HG03558 (cell line): ENCODE measurements around the gene GOLGB1.
"Not testable (repeated sequence)": the region's sequence is repeated elsewhere in the genome, so short reads cannot be mapped to it uniquely, and the experiment has no call there.

Experiments used
- ATAC-seq: cut with Tn5 transposase; IDR thresholded peaks from one replicate; pipeline ENCODE4 v1.9.1; 2021; ENCODE audit warnings: moderate number of reproducible peaks; ENCODE audit not compliant: unreplicated experiment; ENCODE audit errors: extremely low read depth

GOLGB1 gene

DNA sequence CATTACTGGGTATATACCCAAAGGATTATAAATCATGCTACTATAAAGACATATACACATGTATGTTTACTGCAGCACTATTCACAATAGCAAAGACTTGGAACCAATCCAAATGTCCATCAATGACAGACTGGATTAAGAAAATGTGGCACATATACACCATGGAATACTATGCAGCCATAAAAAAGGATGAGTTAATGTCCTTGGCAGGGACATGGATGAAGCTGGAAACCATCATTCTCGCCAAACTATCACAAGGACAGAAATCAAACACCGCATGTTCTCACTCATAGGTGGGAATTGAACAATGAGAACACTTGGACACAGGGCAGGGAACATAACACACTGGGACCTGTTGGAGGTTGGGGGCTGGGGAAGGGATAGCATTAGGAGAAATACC, 6.4 kb downstream of the GOLGB1 start:
- ATAC-seq: not testable (repeated sequence)

DNA sequence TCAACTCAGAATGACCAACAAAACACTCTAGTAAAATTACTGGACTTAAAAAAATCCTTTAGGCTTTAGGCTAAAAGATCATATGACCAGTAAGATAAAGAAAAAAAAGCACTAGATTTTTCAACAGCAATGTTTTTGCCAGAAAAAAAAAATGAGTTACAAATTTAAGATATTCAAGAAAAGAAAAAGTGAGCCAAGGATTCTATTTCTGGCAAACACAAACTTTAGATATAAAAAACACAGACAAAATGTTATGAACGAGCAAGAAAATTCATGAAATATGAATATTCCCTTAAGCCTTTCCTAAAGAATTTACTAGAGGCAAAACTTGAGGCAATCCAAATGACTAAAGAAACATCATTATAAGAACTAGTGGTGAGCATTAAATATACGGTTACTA, 8.6 kb downstream of the GOLGB1 start:
- no peak for ATAC-seq

DNA sequence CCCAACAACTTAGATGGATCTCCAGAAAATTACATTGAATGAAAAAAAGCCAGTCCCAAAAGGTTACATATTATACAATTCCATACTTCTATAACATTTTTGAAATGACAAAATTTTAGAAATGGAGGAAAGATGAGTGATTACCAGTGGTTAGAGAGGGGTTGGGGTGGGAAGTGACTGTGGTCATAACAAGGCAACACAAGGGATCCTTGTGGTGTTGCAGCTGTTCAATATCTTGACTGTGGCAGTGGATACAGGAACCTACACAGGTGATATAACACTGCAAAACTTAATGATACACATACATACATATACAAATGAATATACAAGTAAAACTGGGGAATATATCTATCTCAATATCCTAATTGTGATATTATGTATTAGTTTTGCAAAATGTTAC, 9.6 kb downstream of the GOLGB1 start:
- ATAC-seq: no peak

DNA sequence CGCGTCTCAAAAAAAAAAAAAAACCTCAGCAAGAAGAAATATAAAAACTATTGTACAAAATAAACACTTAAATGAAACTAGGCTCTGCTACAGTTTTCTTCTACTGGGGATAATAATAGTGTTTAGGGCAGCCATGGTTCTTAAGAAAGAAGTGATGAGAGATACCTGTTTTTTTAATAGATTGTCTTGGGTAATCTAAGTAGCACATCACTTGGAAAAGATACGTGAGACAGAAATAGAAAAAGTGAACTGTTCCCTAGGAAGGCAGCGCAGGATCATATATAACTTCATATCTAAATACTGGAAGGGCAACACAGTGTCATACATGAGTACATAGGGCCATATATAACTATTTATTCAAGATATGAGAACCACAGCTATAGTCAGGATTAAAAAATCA, 11.9 kb downstream of the GOLGB1 start:
- no peak for ATAC-seq

DNA sequence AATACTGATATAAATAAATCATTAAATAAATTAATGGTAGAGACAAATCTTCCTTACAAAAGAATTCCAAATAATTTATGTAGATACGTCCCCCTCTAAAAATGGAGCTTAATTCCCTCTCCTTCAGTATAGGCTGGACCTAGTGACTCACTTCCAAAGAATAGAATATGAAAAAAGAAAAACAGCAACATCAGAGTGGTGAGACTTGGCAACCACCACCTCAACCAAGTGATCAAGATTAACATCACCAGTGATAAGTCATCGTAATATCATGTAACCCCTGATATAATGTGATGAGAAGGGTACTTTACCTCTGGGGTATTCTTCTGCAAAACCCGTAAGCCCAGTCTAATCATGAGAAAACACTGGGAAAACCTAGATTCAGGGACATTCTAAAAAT, 13.4 kb downstream of the GOLGB1 start:
- no peak for ATAC-seq

DNA sequence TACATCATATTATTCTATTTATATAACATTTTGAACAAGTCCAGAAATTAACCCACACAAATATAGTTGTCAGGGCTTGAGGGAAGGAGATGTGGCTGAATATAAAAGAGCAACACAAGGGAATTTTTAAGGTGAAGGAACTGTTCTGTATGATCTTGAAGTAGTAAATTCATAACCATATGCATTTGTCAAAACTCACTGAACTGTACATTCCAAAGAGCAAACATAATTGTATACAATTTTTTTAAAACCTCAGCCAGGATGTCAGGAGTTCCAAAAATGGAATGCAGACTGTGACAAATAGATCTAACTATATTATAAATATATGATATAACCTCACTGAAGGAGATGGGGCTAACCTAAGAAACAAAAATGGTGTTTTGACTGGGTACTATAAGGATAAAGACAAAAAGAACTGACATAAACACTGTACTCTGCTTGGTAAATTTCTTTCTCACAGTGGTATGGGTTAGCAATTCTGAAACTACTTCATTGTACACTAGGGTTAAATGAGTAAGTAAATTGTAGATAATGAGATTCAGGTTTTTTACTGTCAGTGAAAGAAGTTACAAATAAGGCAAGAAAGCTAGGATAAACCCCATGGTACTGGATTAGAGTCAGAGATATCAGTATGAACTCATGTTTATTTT, 14.4 kb downstream of the GOLGB1 start:
- peak; percentile 89 for ATAC-seq

DNA sequence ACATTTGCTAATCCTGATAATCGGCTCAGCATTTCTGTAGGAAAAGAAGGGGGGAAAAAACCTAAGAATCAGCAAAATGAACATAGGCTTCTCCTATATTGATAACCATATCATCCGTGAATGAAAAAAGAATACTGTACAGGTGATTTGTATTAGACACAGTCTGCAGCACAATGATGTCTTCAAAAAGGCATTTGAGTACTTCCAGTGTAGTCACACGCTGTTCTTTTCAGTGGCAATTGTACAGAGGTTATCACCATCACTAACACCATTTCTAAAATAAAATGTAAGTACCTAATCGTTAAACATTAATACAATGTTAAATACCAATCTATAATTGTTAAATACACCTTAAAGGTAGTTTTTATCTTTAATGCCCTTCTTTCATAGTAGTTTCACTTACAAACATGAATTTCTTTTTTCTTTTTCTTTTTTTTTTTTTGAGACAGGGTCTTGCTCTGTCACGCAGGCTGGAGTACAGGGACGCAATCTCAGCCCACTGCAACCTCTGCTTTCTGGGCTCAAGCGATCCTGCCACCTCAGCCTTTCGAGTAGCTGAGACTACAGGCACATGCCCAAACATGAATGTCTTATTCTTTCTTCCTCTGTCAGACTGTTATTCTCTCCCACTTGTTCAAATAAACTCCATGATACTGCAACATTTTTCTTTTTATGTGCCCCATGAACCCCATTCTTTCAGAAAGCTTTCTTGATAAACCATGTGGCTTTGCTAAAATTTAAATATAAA, 18.4 kb downstream of the GOLGB1 start:
- ATAC-seq: no peak

DNA sequence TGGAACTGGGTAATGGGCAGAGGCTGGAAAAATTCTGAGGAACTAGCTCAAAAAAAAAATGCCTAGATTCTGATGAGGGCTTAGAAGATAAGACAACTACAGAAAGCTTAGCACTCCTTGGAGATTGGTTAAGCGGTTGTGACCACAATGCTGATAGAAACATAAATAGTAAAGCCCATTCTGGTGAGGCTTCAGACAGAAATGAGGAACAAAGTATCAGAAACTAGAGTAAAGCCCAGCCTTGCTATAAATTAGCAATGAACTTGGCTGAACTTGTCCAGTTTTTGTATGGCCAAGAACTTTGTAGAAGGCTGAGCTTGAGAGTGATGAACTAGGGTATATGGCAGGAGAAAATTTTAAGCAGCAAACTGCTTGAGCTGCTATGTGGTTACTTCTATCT, 25.4 kb downstream of the GOLGB1 start:
- peak; percentile 86 for ATAC-seq

DNA sequence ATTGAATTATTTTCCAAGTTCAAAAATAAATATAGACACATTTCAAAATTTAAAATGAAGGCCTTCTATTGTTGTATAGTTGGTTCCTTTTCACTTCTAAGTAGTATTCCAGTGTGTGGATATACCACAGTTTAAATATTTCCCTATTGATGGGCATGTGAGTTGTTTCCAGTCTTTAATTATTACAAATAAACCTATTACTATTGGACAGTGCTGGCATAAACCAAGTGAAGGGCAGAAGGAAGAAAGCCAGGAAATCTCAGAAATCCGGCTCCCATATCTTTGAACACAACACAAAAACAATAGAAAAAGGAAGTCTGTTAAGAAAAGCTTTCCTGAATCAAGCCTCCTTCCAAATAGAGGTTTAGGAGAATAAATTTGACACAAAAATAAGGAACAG, 26.1 kb downstream of the GOLGB1 start:
- no peak for ATAC-seq

DNA sequence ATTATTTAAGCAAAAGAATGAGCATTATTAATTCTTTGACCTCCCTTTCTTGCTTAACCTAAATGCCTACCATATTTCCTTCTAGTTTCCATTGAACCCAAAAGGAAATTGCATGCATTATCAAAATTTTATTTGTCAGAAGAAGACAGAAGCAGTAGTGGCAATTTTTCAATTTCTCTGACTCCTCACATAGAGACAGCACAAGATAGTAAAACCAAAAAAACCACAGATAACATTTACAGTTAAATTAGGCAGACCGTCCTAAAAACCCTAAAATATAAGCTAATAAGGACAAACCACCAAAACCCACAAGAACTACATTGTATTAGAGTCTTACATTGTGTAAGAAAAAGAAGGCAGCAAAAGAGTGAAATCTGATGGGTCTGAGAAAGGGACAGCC, 27.1 kb downstream of the GOLGB1 start:
- no peak for ATAC-seq

DNA sequence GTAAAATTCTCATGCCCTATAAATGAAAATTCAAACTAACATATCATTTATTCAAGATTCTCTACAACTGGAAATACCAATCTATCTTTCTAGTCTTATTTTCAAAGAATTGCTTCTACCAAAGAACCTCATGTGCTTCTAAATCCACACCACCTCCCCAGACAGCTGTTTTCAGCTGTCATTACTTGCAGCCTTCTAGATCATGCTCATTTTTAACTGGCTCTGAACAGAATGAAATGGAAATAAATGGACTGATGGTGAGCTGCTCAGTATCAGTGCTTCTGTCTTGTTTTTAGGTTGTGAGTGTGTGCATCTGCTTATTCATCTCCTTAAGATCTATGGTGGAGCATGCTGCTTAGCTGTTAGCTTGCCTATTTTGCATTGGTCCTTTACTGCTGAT, 29.4 kb downstream of the GOLGB1 start:
- no peak for ATAC-seq

DNA sequence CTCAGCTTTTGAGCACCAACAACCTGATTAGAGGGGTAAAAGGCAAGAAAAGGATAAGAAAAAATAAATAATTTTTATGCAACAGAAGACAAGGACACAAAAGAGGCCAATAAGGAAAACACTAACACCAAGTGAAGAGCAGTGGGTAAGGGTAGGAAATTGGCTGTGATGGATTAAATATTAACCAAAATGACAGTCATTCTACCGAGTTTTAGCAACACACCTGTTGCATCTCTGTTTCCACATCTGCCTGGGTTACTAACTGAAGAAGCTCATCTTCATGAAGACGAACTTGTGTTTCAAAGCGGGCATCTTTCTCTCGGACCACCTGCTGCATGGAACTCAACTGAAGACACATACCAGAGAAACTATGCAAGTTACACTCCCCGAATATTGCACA, 30.1 kb downstream of the GOLGB1 start:
- ATAC-seq: no peak

DNA sequence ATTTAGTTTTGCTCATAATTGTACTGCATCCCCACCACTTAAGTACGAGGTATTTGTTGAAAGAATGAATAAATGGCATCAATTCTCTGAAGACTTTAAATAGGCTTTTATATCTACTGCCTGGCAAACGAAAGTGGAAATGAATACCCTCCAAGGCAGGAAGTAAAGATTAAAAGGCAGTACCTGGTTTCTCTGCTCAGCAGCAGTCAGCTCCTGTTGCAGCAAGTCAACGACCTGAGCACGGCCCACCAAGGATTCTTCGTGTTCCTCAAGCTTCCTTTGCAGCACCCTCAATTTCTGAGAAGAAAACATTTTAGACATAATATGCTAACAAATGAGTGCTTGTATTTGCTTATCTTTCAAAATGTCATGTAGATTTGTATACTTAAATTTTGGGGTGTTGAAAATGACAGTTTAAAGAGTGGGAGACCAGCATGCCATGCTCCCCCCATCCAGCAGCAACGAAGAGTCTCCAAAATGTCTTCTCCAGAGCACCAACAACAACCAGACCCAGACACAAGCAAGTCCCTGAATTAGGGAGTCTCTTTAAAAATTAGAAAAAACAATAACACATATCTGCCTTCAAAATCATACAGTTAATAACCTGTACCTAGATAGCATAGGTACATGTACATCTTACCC, 31.2 kb downstream of the GOLGB1 start:
- no peak for ATAC-seq

DNA sequence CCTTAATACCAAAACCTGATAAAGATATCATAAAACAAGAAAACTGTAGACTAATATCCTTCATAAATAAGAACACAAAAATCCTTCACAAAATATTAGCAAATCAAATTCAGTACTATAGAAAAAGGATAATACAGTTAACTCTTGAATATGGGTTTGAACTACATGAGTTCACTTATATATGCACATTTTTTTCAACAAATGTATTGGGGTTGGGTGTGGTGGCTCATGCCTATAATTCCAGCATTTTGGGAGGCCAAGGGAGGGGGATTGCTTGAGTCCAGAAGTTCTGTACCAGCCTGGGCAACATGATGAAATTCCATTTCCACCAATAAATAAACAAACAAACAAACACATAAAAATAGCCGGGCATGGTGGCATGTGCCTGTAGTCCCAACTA, 39.2 kb downstream of the GOLGB1 start:
- ATAC-seq: no peak

DNA sequence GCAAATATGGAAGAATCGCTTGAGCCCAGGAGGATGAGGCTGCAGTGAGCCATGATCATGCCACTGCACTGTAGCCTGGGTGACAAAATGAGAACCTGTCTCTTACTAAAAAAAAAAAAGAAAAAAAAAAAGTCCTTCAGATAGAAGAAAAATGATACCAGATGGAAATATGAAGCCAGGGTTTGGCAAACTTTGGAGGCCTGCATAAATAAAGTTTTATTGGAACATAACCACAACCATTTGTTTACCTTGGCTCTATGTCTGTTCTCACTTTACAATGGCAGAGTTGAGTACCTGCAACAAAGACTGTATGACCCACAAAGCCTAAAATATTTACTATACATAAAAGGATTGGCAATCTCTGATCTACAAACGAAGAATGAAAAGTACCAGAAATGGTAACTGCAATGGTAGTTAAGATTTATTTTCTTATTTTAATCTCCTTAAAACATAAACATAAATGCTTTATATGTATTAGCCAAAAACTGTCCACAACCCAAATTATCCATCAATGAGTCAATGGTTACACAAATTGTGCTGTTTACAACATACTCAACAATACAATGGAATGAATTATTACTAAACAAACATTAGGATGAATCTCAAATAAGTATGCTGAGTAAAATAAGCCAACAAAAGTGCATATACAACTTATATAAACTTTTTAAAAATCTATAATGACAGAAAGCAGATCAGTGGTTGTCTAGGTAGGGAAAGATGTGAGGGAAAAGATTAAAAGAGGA, 41.8 kb downstream of the GOLGB1 start:
- no peak for ATAC-seq

DNA sequence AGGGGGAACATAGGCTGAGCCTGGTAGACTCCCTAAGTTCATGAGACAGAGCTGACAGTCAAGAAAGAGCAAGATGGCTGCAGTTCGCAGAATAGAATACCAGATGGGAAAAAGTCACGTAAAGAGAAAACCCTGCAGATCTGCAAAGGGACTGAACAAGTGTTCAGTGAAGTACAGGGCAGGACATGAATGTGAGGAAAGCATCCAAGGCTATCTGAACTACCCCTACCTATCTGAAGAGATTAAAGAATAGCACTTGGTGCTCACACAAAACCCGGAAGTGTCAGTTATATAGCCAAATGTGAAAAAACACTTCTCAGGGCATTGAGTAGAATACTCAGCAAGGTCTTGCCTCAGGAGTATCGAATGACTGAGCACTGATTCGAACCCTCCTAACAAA, 44.0 kb downstream of the GOLGB1 start:
- ATAC-seq: no peak

DNA sequence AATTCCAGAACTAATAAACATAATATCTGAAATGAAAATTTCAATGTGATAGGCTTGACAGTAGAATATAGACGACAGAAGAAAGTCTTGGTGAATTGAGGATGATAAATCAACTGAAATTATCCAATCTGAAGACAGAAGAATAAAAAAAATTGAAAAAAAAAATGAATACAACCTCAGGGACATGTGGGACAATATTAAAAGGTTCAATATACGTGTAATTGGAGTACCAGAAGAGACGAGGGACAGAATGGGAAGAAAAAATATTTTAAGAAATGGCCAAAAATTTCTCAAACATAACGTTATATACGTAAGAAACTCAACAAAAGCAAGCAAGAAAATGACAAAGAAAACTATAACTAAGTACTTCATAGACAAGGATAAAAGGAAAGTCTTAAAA, 45.6 kb downstream of the GOLGB1 start:
- ATAC-seq: no peak

DNA sequence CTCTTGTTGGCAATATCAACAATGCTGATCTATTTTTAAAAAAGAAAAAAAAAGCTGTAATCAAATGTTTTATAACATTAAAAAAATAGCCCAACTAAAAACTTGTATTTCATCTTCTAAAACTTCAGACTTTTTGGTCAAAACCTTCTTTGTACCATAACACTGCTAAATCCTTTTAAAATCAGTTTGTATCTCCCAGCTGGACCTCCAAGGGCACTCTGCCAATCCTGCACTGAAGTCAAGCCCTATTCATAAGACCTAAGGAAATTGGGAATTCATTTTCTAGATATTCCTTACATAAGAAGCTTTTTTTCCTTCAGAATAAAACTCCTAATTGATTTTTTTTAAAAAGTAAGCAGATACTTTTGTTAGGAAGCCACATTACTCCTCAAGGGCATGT, 50.6 kb downstream of the GOLGB1 start:
- ATAC-seq: no peak

DNA sequence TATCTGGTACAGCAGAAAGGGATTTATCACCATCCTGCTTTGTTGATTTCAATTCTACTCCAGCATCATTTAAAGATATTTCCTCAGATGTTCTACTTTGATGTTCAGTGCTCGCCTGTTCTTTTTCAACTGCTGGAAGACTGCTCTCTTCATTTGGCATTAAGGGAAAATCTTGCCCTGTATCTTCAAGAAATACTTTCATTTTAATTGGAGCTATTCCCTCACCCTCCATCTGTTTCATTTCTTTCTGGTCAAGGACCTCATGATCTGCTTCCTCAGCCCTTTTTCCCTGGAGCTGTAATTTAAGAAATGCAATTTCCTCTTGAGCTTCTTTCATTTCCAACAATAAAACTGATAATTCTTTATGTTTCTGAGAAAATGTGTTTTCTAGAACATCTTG, 51.1 kb downstream of the GOLGB1 start:
- ATAC-seq: no peak

DNA sequence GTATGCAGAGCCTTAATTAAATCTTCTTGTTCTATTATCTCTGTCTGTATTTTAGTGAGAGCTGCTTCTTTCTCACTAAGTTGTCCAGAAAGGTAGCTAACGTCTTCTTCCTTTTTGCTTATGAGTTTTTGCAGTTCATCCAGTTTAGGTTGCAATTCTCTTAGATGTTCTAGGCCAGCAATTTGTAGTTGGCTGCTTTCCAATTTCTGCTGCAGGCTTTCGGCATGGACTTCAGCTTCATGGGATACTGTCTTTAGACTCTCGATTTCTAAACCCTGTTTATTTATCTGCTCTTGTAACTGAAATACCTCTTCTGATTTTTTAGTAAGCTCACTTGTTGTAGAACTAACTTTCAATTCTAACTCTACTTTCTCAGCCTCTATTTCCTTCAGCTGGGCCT, 53.4 kb downstream of the GOLGB1 start:
- no peak for ATAC-seq
